Mesenchymal stem cell (in vitro differentiated cells and primary cell): ENCODE results near the gene ANTXRL.
"Not testable (repeated sequence)": the region's sequence is repeated elsewhere in the genome, so short reads cannot be mapped to it uniquely, and the experiment has no call there.

Experiments used
- DNase-seq: peaks from one replicate; pipeline ENCODE4 v3.0.0-alpha.2; 2013
- H2AFZ ChIP-seq: one replicate; pipeline ENCODE4 v1.6.1; 2013; ENCODE audit warnings: low read depth, mild to moderate bottlenecking, control low read depth, inconsistent platforms, low read length, moderate library complexity
- H2AK5ac ChIP-seq: 2 replicates; pipeline ENCODE4 v1.6.1; 2013; ENCODE audit warnings: low read length, moderate library complexity, mild to moderate bottlenecking, inconsistent platforms; ENCODE audit not compliant: severe bottlenecking
- H2BK120ac ChIP-seq: one replicate; pipeline ENCODE4 v1.6.1; 2013; ENCODE audit warnings: low read depth, mild to moderate bottlenecking, inconsistent platforms, low read length, moderate library complexity
- H2BK12ac ChIP-seq, 2 experiments: one replicate each; pipeline ENCODE4 v1.6.1; 2013; ENCODE audit warnings: inconsistent platforms in 2 of 2, low read length in 2 of 2, mild to moderate bottlenecking in 2 of 2, moderate library complexity in 2 of 2, control low read depth in 1 of 2
- H2BK15ac ChIP-seq: one replicate; pipeline ENCODE4 v1.6.1; 2013; ENCODE audit warnings: mild to moderate bottlenecking, low read depth, inconsistent platforms; ENCODE audit not compliant: poor library complexity, severe bottlenecking
- H2BK5ac ChIP-seq: 2 replicates; pipeline ENCODE4 v1.6.1; 2013; ENCODE audit warnings: low read depth, mild to moderate bottlenecking, low read length, control low read depth, inconsistent platforms; ENCODE audit not compliant: poor library complexity, severe bottlenecking
- H3K14ac ChIP-seq, 2 experiments: one replicate each; pipeline ENCODE4 v1.6.1; 2013; ENCODE audit warnings: inconsistent platforms in 2 of 2, low read length in 2 of 2, control low read depth in 1 of 2, mild to moderate bottlenecking in 1 of 2, moderate library complexity in 1 of 2
- H3K18ac ChIP-seq, 2 experiments: one replicate each; pipeline ENCODE4 v1.6.1; 2013; ENCODE audit warnings: inconsistent platforms in 2 of 2, low read length in 2 of 2, control low read depth in 1 of 2, low read depth in 1 of 2, mild to moderate bottlenecking in 1 of 2
- H3K23ac ChIP-seq, 2 experiments: one replicate each; pipeline ENCODE4 v1.6.1; 2013; ENCODE audit warnings: inconsistent platforms in 2 of 2, low read length in 2 of 2, mild to moderate bottlenecking in 2 of 2, moderate library complexity in 2 of 2, control low read depth in 1 of 2
- H3K27ac ChIP-seq: 2 replicates; pipeline ENCODE4 v1.5.1; 2013; ENCODE audit warnings: mild to moderate bottlenecking, moderate library complexity, low read length, control low read depth, inconsistent platforms; ENCODE audit not compliant: poor library complexity, severe bottlenecking
- H3K27me3 ChIP-seq, 2 experiments: 2 replicates each; pipeline versions ENCODE4 v1.6.1 to v1.7.0; 2013; ENCODE audit warnings: low read length in 2 of 2, mild to moderate bottlenecking in 2 of 2, moderate library complexity in 2 of 2, control low read depth in 1 of 2, inconsistent platforms in 1 of 2; ENCODE audit not compliant: control insufficient read depth in 1 of 2, insufficient read depth in 1 of 2
- H3K36me3 ChIP-seq, 2 experiments: 2 replicates each; pipeline versions ENCODE4 v1.6.1 to v1.7.0; 2013; ENCODE audit warnings: low read length in 2 of 2, control low read depth in 1 of 2, inconsistent platforms in 1 of 2, low read depth in 1 of 2, mild to moderate bottlenecking in 1 of 2; ENCODE audit not compliant: insufficient read depth in 2 of 2, control insufficient read depth in 1 of 2
- H3K4ac ChIP-seq, 2 experiments: one replicate each; pipeline ENCODE4 v1.6.1; 2013; ENCODE audit warnings: inconsistent platforms in 2 of 2, low read length in 2 of 2, mild to moderate bottlenecking in 2 of 2, moderate library complexity in 2 of 2, control low read depth in 1 of 2, low read depth in 1 of 2
- H3K4me1 ChIP-seq: 2 replicates; pipeline ENCODE4 v1.6.1; 2013; ENCODE audit warnings: low read depth, low read length, control low read depth; ENCODE audit not compliant: control insufficient read depth, insufficient read depth
- H3K4me2 ChIP-seq: 2 replicates; pipeline ENCODE4 v1.6.1; 2013; ENCODE audit warnings: low read length, mild to moderate bottlenecking, inconsistent platforms; ENCODE audit not compliant: poor library complexity, severe bottlenecking
- H3K4me3 ChIP-seq, 2 experiments: 2 replicates each; pipeline versions ENCODE4 v1.5.1 to v1.7.0; 2013; ENCODE audit warnings: low read length in 2 of 2, mild to moderate bottlenecking in 2 of 2, control low read depth in 1 of 2, low read depth in 1 of 2; ENCODE audit not compliant: insufficient read depth in 1 of 2
- H3K79me1 ChIP-seq: replicated peaks from 2 replicates; pipeline ENCODE4 v1.6.1; 2013; ENCODE audit warnings: mild to moderate bottlenecking, control low read depth, low read length, inconsistent platforms; ENCODE audit not compliant: poor library complexity, severe bottlenecking
- H3K9ac ChIP-seq: 2 replicates; pipeline ENCODE4 v1.7.0; 2013; ENCODE audit warnings: mild to moderate bottlenecking, low read length, moderate library complexity
- H3K9me3 ChIP-seq: 2 replicates; pipeline ENCODE4 v1.7.0; 2013; ENCODE audit warnings: mild to moderate bottlenecking, low read length; ENCODE audit not compliant: control insufficient read depth
- H4K8ac ChIP-seq: one replicate; pipeline ENCODE4 v1.6.1; 2013; ENCODE audit warnings: inconsistent platforms, mild to moderate bottlenecking, low read length, moderate library complexity
- H4K91ac ChIP-seq: one replicate; pipeline ENCODE4 v1.6.1; 2013; ENCODE audit warnings: mild to moderate bottlenecking, low read length, inconsistent platforms
- WGBS: methylation state at CpG from one replicate; pipeline ENCODE4 v1.1.7; 2013; ENCODE audit warnings: mixed read lengths; 5-methylcytosine and 5-hydroxymethylcytosine counted together

ANTXRL gene

GRCh38 chr10:46315071-46315860, 28.5 kb downstream of the ANTXRL start:
- not testable (repeated sequence) for H2BK15ac ChIP-seq, H3K9me3 ChIP-seq, H3K9ac ChIP-seq, H4K8ac ChIP-seq, H2BK120ac ChIP-seq, H3K27ac ChIP-seq, H3K23ac ChIP-seq, H3K18ac ChIP-seq, H2AK5ac ChIP-seq, H3K4me1 ChIP-seq, H2BK5ac ChIP-seq, H3K79me1 ChIP-seq, H3K4me3 ChIP-seq, H3K4me2 ChIP-seq, H2AFZ ChIP-seq, H2BK12ac ChIP-seq, H3K36me3 ChIP-seq, H3K4ac ChIP-seq, H3K14ac ChIP-seq
- DNase-seq, result peak; percentile 54
- Histone ChIP-seq H3K27me3 (peaks cover 24 to 36% of the 10 kb centered on the region in 2 experiments), H4K91ac (peak overlapping the region; percentile 11)
- WGBS, result 48% methylated on average over 9 of the region's 10 CpGs

- Histone ChIP-seq H3K9me3 (peaks cover 5% of the 10 kb centered on the region), H3K4ac (no peak overlapping the region), H3K36me3 (no peaks in the 10 kb centered on the region), H3K4me1 (no peaks in the 10 kb centered on the region), H4K8ac (no peak overlapping the region), H3K14ac (no peak overlapping the region), H3K9ac (no peak overlapping the region), H4K91ac (peak overlapping the region; percentile 18), H2AK5ac (no peak overlapping the region), H2AFZ (no peak overlapping the region), H3K4me2 (no peak overlapping the region), H3K18ac (no peak overlapping the region), H3K27me3 (peaks cover 29 to 38% of the 10 kb centered on the region in 2 experiments), H2BK5ac (no peak overlapping the region), H3K79me1 (no peaks in the 10 kb centered on the region), H2BK15ac (no peak overlapping the region), H2BK120ac (no peak overlapping the region), H3K27ac (no peak overlapping the region), H3K23ac (no peak overlapping the region), H3K4me3 (no peak overlapping the region), H2BK12ac (no peak overlapping the region)
- no peak for DNase-seq
- WGBS, result 77% methylated on average over 5 of the region's 5 CpGs
Observed at GRCh38 chr10:46317370-46317769, 30.6 kb downstream of the ANTXRL start.

- no peak overlapping the region for H3K4me2 ChIP-seq
- H3K18ac ChIP-seq, result no peak overlapping the region
- no peak overlapping the region for H2AK5ac ChIP-seq
- peaks cover 5% of the 10 kb centered on the region for H3K9me3 ChIP-seq
- H3K4me3 ChIP-seq, result no peak overlapping the region
- no peaks in the 10 kb centered on the region for H3K79me1 ChIP-seq
- peaks cover 29 to 43% of the 10 kb centered on the region in 2 experiments for H3K27me3 ChIP-seq
- H2BK15ac ChIP-seq, result no peak overlapping the region
- H2BK12ac ChIP-seq, result no peak overlapping the region
- no peak overlapping the region for H3K27ac ChIP-seq
- no peak overlapping the region for H2BK120ac ChIP-seq
- 98% methylated on average over 2 of the region's 2 CpGs for WGBS
- H3K14ac ChIP-seq, result no peak overlapping the region
- no peak overlapping the region for H2AFZ ChIP-seq
- no peak overlapping the region for H2BK5ac ChIP-seq
- no peak overlapping the region for H3K9ac ChIP-seq
- H4K91ac ChIP-seq, result no peak overlapping the region
- no peak overlapping the region for H3K4ac ChIP-seq
- no peak overlapping the region for H4K8ac ChIP-seq
- no peak overlapping the region for H3K23ac ChIP-seq
- DNase-seq, result no peak
- H3K36me3 ChIP-seq, result no peaks in the 10 kb centered on the region
- H3K4me1 ChIP-seq, result no peaks in the 10 kb centered on the region
Observed at GRCh38 chr10:46317889-46318288, 31.1 kb downstream of the ANTXRL start.

GRCh38 chr10:46318799-46319198, 32.0 kb downstream of the ANTXRL start:
- no peak overlapping the region for H4K91ac ChIP-seq
- H2BK120ac ChIP-seq, result no peak overlapping the region
- no peaks in the 10 kb centered on the region for H3K79me1 ChIP-seq
- no peak for DNase-seq
- H2AK5ac ChIP-seq, result no peak overlapping the region
- peaks cover 34 to 43% of the 10 kb centered on the region in 2 experiments for H3K27me3 ChIP-seq
- WGBS, result 85% methylated on average over 4 of the region's 4 CpGs
- no peak overlapping the region for H3K14ac ChIP-seq
- no peak overlapping the region for H3K23ac ChIP-seq
- H4K8ac ChIP-seq, result no peak overlapping the region
- H3K4me1 ChIP-seq, result no peaks in the 10 kb centered on the region
- H3K4me2 ChIP-seq, result no peak overlapping the region
- H2AFZ ChIP-seq, result no peak overlapping the region
- H2BK12ac ChIP-seq, result no peak overlapping the region
- H3K4ac ChIP-seq, result no peak overlapping the region
- peaks cover 5% of the 10 kb centered on the region for H3K9me3 ChIP-seq
- no peak overlapping the region for H3K4me3 ChIP-seq
- H3K36me3 ChIP-seq, result no peaks in the 10 kb centered on the region
- H3K9ac ChIP-seq, result no peak overlapping the region
- H2BK5ac ChIP-seq, result peak overlapping the region; percentile 14
- no peak overlapping the region for H3K18ac ChIP-seq
- no peak overlapping the region for H2BK15ac ChIP-seq
- H3K27ac ChIP-seq, result no peak overlapping the region
